HT1080 (cell line): ENCODE measurements around the gene PKDCC. TPM values are rescaled to one million over a fixed set of nuclear protein-coding genes. Genes with fewer than 3 reads are reported as not detected.
"Not testable (repeated sequence)": the region's sequence is repeated elsewhere in the genome, so short reads cannot be mapped to it uniquely, and the experiment has no call there.

Experiments used
- DNase-seq: peaks from one replicate; pipeline ENCODE4 v3.0.0-alpha.2; 2015; ENCODE audit warnings: low read depth
- total RNA-seq: library from RNA; depleted of rRNA; stranded (reverse); fragments of >200 nt; shearing (Covaris generic); gene quantifications from 2 replicates; pipeline ENCODE4 v1.2.3, GENCODE V29; 2014

The PKDCC gene
- total RNA-seq, 1 experiment from 2014 or later: 5.4 TPM

DNA sequence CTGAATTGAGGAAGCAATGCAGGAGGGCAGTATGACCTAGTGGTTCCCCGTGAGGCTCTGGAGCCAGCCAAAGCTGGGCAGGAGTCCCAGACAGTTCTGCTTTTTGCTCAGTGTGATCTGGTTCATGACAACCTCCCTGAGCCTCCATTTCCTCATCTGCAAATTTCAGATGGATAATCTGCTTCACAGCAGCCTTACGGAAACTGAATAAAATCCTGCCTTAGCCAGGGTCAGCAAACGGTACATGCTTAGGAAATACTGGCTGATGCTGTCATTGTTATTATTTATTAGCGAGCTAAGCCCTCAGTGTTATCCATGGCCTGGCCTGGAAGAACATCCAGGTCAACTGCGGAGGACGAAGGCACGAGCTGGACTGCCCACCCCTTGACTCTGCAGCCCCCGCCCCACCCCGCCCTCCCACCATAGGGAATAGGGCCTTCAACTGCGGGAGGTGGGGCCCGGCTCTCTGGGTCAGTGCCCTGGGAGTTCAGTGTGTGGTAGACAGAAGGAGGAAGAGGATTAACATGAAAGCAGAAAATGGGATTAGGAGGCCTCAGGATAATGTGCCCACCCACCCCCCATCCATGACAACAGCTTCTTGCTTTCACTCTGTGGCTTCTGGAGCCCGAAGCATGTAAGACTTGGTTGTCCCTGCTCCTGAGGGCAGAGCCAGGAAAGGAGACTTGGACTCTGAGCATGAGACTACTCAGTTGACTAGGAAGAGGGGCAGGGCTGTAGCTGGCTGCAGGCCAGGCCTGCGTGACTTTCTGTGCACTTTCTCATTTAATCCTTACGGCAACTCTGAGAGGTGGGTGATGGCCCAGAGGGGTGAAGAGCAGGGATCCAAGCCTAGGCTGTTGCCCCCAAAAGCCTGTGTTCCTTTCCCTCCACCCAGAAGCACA lies 13.1 kb downstream of the PKDCC start:
- no peak for DNase-seq

DNA sequence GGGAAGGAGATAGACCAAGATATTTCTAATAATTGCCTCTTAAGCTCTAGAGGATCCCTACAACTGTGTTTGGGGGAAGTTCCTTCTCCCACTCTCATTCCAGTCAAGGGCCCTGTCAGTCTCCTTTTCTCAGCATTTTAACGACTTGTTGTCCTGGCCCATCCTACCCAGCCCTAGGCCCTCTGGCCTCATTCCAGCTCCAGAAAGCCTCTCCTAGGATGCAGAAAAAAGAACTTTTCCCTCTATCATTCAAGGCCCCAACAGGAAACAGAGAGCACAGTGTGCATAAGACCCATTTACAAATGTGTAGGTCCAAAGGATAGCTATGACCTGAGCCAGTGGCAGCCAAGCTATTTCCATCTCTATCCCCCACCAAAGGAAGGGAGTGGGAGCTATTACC lies 14.0 kb downstream of the PKDCC start:
- no peak for DNase-seq

DNA sequence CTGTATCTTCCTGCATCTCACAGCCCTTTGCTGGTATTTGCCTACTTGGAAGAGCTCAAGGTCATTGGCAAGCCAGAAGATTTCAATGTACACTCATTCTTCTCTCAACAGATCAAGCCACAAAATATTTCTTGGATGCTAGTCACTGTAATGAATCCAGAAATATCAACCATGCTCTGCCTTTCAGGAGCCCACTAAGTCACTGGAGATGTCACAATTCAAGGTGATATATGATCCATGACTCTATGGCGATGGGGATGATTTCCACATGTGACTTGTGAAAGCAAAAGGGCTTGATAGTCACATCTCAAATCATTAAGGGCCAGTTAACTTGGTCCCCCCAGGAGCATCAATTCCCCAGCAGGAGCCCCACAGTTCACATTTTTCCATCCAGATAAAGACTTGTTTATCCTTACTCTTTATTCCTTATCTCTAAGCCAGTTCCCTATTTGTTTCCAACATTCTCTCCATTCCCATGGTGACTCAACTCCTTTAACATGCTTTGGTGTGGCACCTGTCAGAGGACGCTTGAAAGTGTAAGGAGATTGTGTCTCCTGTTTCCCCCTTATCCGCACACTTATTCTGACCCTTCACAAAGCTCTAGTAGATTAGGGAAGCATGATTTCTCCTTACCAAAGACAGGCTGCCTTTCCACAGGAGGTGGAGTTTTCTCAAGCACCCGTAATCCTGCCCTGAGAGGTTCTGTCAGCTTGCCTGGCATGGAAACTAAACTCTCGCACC lies 15.8 kb downstream of the PKDCC start:
- no peak for DNase-seq

DNA sequence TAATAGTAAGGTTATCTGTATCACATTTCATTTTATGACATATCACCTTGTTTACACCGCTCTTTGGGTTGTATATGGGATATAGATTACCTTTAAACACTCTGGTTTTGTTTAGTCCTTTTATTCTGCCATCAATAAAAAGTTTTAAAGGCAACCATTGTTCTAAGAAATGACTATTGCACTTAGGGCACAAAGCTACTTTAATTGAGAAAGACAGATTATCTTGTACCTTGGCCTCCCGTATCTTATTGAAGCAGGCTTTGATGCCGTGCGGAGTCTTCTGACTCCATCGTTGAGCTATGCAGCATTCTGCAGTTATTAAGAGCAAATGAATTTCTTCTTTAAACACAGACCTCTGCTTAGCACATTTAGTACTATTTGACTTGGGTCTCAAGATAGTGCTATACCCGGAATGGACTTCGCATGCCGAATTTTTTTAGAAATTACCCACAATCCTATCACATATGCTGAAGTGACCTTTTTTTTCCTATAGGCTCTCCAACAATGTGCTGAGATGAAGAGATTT lies 16.7 kb downstream of the PKDCC start:
- DNase-seq: no peak

DNA sequence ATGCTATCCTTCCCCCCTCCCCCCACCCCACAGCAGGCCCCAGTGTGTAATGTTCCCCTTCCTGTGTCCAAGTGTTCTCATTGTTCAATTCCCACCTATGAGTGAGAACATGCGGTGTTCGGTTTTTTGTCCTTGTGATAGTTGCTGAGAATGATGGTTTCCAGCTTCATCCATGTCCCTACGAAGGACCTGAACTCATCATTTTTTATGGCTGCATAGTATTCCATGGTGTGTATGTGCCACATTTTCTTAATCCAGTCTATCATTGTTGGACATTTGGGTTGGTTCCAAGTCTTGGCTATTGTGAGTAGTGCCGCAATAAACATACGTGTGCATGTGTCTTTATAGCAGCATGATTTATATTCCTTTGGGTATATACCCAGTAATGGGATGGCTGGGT lies 17.9 kb downstream of the PKDCC start:
- DNase-seq: not testable (repeated sequence)

DNA sequence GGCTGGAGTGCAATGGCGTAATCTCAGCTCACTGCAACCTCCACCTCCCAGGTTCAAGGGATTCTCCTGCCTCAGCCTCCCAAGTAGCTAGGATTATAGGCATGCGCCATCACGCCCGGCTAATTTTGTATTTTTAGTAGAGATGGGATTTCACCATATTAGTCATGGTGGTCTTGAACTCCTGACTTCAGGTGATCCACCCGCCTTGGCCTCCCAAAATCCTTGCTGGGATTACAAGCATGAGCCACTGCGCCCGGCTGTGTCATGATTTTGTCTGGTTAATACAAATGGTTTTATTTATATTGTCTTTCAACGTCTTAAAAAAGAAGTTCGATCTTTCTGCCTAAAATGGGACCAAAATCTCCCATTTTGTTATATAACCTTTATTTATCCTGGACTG lies 19.2 kb downstream of the PKDCC start:
- not testable (repeated sequence) for DNase-seq

DNA sequence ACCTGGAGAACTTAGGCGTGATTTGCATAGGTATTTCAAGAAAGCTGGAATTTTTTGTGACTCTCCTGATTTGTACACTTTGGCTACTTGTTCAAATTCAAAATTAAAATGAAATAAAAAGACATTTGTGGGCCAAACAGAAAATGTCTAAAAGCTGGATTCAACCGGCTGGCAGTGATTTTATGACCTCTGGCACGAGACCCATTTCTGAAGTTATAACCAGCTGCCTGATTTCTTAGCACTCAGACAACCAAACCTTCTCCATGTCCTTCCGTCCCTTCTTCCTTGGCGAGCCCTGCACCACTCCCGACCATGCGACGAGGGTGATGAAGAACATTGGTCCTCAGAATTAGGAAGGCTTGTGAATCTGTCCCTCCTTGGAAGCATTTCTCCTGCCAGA lies 19.7 kb downstream of the PKDCC start:
- no peak for DNase-seq

DNA sequence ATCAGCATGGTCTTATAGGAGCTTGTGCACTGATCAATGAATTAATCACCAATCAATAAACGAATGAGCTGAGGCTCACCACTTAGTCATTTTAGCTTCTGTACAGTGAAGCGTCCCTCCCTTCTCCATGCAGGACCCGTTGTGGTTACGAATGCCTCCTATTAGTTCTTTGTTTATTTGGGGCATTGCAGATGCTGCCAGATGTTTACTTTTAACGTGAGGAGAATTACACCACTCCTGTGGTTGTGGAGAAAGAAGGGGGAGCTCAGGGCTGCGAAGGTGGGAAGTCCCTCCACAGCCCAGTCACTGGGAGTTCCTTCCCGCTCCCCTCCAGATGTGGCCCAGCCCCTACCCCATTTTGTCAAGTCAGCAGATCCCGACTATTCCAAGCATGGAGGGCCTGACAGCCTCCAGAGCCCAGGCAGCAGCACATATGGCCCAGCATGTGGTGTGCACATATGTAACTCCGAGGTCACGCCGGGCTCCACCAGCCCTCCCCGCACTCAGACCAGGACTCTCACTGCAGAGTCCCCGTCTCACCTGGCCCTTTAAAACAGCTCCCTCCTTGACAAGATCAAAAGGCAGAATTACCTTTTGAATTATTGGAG lies 20.9 kb downstream of the PKDCC start:
- no peak for DNase-seq

DNA sequence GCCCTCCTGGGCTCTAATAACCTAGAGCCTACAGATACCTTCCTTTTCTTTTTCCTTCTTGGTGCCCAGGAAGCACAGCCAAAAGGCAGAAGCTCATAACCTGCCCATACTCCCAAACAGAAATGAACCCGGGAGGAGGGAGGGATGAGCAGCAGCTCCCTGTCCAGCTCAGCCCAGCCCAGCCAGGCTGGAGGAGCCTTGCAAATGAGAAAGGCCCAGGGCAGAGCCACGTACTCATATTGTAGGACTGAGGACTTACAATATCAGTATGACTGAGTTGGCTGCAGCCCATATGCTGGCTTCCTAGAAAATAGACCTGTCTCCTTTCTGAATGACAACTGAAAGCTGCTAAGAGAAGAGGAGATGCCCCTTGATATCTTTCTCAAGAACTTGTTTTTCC lies 21.7 kb downstream of the PKDCC start:
- no peak for DNase-seq

DNA sequence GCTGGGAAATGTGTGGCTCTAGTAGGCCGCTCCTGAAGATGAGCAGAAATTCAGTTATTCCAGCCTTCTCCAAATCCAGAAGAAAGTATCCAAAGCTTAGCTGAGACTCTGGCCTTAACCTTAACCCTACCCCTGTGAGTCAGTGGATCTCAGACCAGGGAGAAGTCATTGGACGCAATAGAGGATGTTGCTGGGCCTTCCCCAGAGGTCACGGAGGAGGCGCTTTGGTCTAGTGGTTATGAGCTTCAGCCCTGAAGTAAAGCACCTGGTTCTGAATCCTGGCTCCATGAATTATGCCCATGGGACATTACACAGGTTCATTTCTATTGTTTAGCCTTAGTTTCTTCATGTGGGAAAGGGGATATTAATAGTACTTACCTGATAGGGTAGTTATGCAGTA lies 24.0 kb downstream of the PKDCC start:
- no peak for DNase-seq

DNA sequence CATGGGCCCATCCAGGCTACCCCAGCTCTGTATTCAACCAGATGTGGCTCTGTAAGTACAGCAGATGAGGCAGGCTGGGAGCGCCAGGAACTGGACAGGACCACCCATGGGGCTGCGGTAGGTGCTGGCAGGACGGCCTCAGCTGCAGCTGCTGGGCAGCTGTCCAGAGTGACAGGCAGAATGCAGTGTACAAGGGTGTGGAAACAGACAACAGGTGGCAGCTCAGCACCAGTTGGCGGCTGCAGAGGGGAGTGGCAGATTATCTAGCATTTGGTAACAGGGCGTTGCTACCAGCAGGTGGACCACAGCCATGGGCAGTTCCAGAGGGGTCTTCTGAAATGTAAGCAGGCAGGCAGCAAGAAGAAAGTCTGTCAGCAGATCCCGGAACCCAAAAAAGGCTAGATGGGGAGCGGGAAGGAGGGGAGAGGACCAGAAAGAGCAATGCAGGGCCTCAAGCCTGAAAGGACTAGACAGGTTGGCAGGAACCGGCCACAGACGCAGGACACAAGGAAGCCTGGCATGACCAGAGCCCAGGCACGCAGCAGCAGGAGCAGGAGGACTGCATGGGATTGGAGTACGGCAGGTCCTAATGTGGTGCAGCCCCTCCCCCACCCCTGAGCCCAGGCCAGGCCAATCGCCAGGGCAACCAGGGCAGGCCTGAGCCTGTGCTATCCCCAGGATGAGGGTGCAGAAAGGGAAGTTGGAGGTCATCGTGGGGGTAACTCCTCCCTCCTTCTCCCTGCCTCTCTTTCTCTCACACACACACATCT lies 24.7 kb downstream of the PKDCC start:
- no peak for DNase-seq

DNA sequence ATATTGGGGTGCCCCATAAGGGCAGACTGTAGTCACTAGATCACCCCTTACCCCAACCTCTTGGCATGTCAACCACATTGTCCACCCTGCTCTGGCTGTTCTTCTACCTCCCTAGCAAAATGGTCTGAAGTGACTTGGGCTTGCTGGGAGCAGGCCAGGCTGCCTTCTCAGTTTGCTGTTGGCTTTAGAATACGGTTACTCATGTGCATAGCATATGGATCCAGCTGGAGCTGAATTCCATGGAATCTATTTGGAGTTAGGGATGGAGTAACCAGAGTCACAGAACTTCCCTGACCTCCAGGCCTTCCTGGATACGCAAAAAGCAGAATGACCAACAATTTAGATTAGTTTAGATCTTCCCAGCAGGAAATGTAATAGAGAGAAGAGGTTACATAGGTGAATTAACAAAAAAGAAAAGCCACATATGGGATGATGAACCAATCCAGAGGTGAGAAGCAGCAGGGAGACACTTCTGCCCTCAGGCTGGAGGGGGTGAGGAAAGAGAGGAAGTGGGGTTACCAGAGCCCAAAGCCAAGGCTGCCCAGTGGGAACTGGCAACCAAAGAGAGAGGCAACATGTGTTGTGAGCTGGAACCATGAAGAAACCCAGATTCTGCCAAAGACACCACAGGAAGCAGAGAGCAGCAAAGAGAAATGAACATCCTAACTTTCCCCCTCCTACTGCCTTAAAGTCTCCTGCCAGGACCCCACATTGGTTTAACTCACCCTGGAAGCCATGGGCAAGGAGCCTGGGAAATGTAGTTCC lies 26.1 kb downstream of the PKDCC start:
- DNase-seq: no peak

DNA sequence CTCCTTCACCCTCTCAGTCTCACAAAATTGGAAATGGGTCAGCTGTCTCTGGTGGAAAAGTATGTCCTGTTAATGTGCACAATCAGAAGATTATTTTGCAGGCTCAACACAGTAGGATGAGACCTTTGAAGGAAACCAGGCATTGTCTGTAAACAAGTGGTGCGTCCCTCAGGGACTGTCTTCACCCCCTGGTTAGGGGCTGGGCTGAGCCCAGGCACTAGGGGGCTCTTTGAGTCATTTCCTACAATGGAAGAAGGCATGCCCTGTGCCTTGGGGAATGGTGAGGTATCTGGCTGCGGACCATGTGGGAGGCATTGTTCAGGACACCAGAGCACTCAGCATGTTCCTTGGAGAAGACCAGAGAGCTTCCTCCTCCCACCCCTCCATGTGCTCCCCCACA lies 26.8 kb downstream of the PKDCC start:
- DNase-seq: no peak

DNA sequence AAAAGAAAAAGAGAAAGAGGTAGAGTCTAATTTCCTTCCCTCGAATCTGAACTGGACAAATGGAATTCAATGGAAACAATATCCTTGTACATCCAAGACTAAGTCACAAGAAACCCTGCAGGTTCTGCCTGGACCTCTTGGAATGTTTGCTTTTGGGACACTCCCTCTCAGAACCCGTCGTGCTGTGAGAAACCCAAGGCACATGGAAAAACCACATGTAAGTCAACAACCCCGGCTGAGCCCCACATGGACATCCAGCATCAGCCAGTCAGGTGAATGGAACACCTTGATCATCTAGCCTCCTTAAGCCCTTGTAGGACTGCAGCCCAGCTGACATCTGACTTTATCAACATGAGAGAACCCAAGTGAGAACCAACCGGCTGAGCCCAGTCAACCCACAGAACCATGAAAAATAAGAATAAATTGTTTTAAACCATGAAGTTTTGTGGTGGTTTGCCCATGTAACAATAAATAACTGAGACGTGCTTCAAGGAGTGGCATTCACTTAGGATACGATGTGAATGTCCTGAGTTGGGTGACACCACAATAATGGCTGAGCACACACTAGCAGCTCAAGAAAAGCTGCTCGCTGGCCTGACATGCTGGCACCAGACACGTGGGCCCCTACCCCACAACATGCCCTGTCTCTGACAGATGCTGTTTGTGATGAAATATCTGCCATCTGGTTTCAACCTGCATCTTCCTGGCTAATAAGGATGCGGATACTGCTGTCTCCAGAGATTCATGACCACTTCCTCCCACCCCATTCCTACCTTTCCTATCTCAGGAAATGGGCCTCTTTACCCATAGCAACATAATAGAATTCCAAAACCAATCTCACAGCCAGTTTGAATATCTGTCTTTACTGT lies 28.8 kb downstream of the PKDCC start:
- peak; percentile 28 for DNase-seq

DNA sequence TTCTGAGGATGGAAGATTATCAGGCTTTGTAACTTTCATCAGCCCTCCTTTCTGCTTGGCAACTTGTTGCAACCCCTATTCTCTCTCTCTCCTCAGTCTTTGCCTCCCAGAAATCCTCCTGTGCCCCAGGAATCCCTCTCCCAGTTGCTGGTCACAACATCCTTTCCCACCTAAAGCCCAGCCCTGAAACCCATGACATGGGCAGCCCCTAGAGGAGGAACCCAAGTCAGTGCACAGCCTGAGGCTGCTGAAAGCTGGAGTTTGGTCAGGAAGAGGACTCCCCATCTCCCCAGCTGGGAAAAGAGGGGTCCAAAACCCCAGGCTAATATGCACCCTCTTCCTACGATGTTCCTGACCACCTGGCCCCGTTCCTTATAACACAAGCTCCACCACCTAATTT lies 29.5 kb downstream of the PKDCC start:
- DNase-seq: no peak

DNA sequence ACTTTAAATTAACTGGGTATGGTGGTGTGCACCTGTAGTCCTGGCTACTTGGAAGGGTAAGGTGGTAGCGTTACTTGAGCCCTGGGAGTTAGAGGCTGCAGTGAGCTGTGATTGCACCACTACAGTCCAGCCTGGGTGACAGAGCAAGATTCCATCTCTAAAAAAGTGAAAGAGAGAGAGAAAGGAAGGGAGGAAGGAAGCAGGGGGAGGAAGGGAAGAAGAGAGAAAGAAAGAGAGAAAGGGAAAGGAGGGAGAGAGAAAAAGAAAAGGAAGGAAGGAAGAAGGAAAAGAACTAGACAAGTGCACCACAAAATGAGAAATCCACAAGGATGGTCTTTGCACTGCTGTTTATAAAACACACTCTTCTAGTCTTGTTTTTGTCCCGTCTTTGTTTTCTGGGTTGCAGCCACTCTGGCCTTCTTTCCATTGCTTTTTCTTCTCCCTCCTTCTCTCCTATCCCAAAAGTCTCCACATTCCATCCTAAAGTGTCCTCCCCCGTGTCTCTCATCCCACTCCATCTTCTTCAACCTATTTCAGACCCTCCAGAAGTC lies 32.0 kb downstream of the PKDCC start:
- DNase-seq: no peak

DNA sequence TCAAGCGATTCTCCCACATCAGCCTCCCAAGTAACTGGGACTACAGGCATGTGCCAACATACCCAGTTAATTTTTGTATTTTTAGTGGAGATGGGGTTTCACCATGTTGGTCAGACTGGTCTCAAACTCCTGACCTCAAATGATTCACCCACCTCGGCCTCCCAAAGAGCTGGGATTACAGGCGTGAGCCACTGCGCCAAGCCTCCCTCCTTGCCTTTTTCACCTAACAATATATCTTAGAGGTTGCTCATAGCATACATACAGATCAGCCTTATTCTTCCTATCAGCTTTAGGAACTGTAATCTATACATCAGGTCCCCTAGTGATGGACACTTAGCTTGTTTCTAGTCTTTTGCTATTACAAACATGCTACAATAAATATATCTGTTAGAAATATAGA lies 33.3 kb downstream of the PKDCC start:
- DNase-seq: not testable (repeated sequence)

DNA sequence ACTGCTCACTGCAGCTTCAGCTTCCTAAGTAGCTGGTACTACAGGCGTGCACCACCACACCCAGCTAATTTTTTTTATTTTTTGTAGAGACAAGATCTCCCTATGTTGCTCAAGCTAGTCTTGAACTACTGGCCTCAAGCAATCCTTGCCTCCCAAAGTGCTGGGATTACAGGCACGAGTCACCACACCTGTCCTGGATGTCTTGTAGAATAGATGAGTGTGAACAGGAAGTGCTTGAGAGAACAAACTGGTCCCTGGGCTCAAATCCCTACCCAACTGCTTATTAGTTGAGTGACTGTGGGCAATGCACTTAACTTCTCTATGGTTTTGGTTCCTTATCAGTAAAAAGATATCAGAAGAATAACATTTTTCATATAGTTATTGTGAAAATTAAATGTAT lies 34.2 kb downstream of the PKDCC start:
- DNase-seq: no peak

DNA sequence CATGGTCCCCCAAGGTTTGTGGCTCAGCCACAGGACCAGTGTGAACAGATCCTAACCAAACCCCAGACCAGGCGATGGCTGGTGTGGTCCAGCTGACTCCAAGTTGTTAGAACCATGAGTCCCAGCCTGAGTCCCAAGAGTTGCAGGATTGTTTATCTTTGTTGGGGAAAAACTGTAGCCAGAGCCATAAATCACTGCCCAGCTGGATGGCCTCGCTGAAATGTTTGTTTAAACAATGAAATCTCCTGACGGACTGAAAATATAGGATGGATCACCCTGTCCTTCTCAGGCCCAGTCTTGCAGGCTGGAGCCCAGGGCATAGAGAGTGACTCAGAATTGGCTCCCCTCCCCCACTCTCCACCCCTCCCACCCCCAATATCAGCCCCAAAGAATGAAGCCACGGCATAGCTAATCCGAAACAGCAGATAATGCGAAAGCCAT lies 36.4 kb downstream of the PKDCC start:
- no peak for DNase-seq
